ENCODE data around the gene C1orf94. TPM values are rescaled to one million over a fixed set of nuclear protein-coding genes. Genes with fewer than 3 reads are reported as not detected.

C1orf94 gene
- total and polyA plus RNA-seq, 8 donors: not detected

Other genes with a start within 250 kb of the C1orf94 start
- gene CSMD2, start 11.7 kb upstream of the C1orf94 start, total RNA-seq: 1 to 10 TPM in 1 of 6 donors, under 1 TPM in 5; 0.04 to 2.0 (median 0.39) TPM
- gene CSMD2, start 11.7 kb upstream of the C1orf94 start, polyA plus RNA-seq: under 1 TPM; 0.09 to 0.38 TPM